HuH-7 (cell line): ENCODE data around the gene MALSU1.
A peak's percentile ranks its signal among the peaks of the same experiment; 100 is the strongest.
"Not testable (repeated sequence)": the region's sequence is repeated elsewhere in the genome, so short reads cannot be mapped to it uniquely, and the experiment has no call there.

Experiments
- DNase-seq: peaks from one replicate; pipeline ENCODE4 v3.0.0; 2011; ENCODE audit warnings: low spot score

Gene MALSU1

GRCh38 chr7:23285657-23286646 lies 13.2 kb upstream of the MALSU1 start:
- DNase-seq: no peak

- no peak for DNase-seq
Measured at GRCh38 chr7:23287612-23288011, 11.5 kb upstream of the MALSU1 start.

GRCh38 chr7:23290993-23291392 lies 8.1 kb upstream of the MALSU1 start:
- no peak for DNase-seq

- no peak for DNase-seq
Measured at GRCh38 chr7:23291957-23292560, 7.1 kb upstream of the MALSU1 start.

GRCh38 chr7:23292623-23293022 lies 6.5 kb upstream of the MALSU1 start:
- no peak for DNase-seq

GRCh38 chr7:23293500-23294073 lies 5.6 kb upstream of the MALSU1 start:
- peak; percentile 56 for DNase-seq

GRCh38 chr7:23294549-23295400 lies 4.4 kb upstream of the MALSU1 start:
- no peak for DNase-seq

- no peak for DNase-seq
Measured at GRCh38 chr7:23295401-23295697, 3.8 kb upstream of the MALSU1 start.

GRCh38 chr7:23298141-23298881 lies 828 bp upstream of the MALSU1 start:
- DNase-seq: no peak

- DNase-seq: no peak
Measured at GRCh38 chr7:23299770-23300300, 696 bp downstream of the MALSU1 start.

- DNase-seq: no peak
Measured at GRCh38 chr7:23306936-23307521, 7.9 kb downstream of the MALSU1 start.

GRCh38 chr7:23308754-23309153 lies 9.6 kb downstream of the MALSU1 start:
- DNase-seq: no peak

- DNase-seq: not testable (repeated sequence)
Measured at GRCh38 chr7:23312141-23312540, 13.0 kb downstream of the MALSU1 start.

- no peak for DNase-seq
Measured at GRCh38 chr7:23315366-23315765, 16.2 kb downstream of the MALSU1 start.

- no peak for DNase-seq
Measured at GRCh38 chr7:23331132-23331531, 32.0 kb downstream of the MALSU1 start.

GRCh38 chr7:23332193-23332592 lies 33.1 kb downstream of the MALSU1 start:
- no peak for DNase-seq

- no peak for DNase-seq
Measured at GRCh38 chr7:23332910-23333612, 33.9 kb downstream of the MALSU1 start.

GRCh38 chr7:23333671-23334246 lies 34.6 kb downstream of the MALSU1 start:
- no peak for DNase-seq

GRCh38 chr7:23334482-23335056 lies 35.4 kb downstream of the MALSU1 start:
- DNase-seq: peak; percentile 80
